HG03280 (cell line): ENCODE measurements around the gene IL1A.
"Not testable (repeated sequence)": the region's sequence is repeated elsewhere in the genome, so short reads cannot be mapped to it uniquely, and the experiment has no call there.

Source experiments
- ATAC-seq: cut with Tn5 transposase; IDR thresholded peaks from one replicate; pipeline ENCODE4 v1.9.1; 2021; ENCODE audit warnings: mild to moderate bottlenecking, moderate library complexity; ENCODE audit not compliant: unreplicated experiment

Gene IL1A

GRCh38 chr2:112784199-112785189 is at the start of gene IL1A:
IL1A (minus strand) TSS chr2:112784493; CDS start chr2:112783770, 723 bp downstream.
- ATAC-seq = no peak

GRCh38 chr2:112833976-112834375 is 49.7 kb upstream of the IL1A start:
- ATAC-seq = no peak

GRCh38 chr2:112833639-112833931 is 49.3 kb upstream of the IL1A start:
- not testable (repeated sequence) for ATAC-seq

GRCh38 chr2:112832841-112833638 is 48.7 kb upstream of the IL1A start:
- ATAC-seq = no peak

- ATAC-seq = no peak
These were observed 47.9 kb upstream of the IL1A start for GRCh38 chr2:112831946-112832840.

- no peak for ATAC-seq
These were observed 47.2 kb upstream of the IL1A start for GRCh38 chr2:112831513-112831845.

- ATAC-seq = no peak
These were observed 46.6 kb upstream of the IL1A start for GRCh38 chr2:112830682-112831512.

- ATAC-seq = no peak
These were observed 45.8 kb upstream of the IL1A start for GRCh38 chr2:112829961-112830681.

GRCh38 chr2:112829101-112829960 is 45.0 kb upstream of the IL1A start:
- ATAC-seq = no peak

- no peak for ATAC-seq
These were observed 44.0 kb upstream of the IL1A start for GRCh38 chr2:112828251-112828691.

GRCh38 chr2:112827604-112828185 is 43.4 kb upstream of the IL1A start:
- ATAC-seq = no peak

- no peak for ATAC-seq
These were observed 42.7 kb upstream of the IL1A start for GRCh38 chr2:112827009-112827408.

- ATAC-seq = no peak
These were observed 41.4 kb upstream of the IL1A start for GRCh38 chr2:112825706-112826105.

GRCh38 chr2:112824694-112825085 is 40.4 kb upstream of the IL1A start:
- ATAC-seq = no peak

- ATAC-seq = no peak
These were observed 37.4 kb upstream of the IL1A start for GRCh38 chr2:112821682-112822081.

GRCh38 chr2:112821142-112821541 is 36.8 kb upstream of the IL1A start:
- peak; percentile 84 for ATAC-seq

- ATAC-seq = no peak
These were observed 36.0 kb upstream of the IL1A start for GRCh38 chr2:112820343-112820742.

GRCh38 chr2:112819081-112819480 is 34.8 kb upstream of the IL1A start:
- no peak for ATAC-seq
